UCSD-AML1 (cell line): ENCODE results near the gene CCNE1.
"Not testable (repeated sequence)": the region's sequence is repeated elsewhere in the genome, so short reads cannot be mapped to it uniquely, and the experiment has no call there.

Experiments
- DNase-seq: peaks from one replicate; lab custom pipeline; 2025; ENCODE audit not compliant: unreplicated experiment; lab: John Stamatoyannopoulos, UW

The CCNE1 gene

GRCh38 chr19:29812881-29813275, 1.1 kb downstream of the CCNE1 start:
- DNase-seq: no peak

- no peak for DNase-seq
Observed at GRCh38 chr19:29813642-29814041, 1.9 kb downstream of the CCNE1 start.

- no peak for DNase-seq
Observed at GRCh38 chr19:29815231-29815630, 3.4 kb downstream of the CCNE1 start.

GRCh38 chr19:29817316-29817715, 5.5 kb downstream of the CCNE1 start:
- DNase-seq: no peak

- no peak for DNase-seq
Observed at GRCh38 chr19:29819300-29819699, 7.5 kb downstream of the CCNE1 start.

- DNase-seq: no peak
Observed at GRCh38 chr19:29819986-29820385, 8.2 kb downstream of the CCNE1 start.

- DNase-seq: no peak
Observed at GRCh38 chr19:29823581-29824330, 12.0 kb downstream of the CCNE1 start.

GRCh38 chr19:29825263-29825662, 13.5 kb downstream of the CCNE1 start:
- not testable (repeated sequence) for DNase-seq

- peak; percentile 34 for DNase-seq
Observed at GRCh38 chr19:29831041-29831548, 19.3 kb downstream of the CCNE1 start.

- no peak for DNase-seq
Observed at GRCh38 chr19:29831686-29832085, 19.9 kb downstream of the CCNE1 start.

- DNase-seq: no peak
Observed at GRCh38 chr19:29832801-29833200, 21.0 kb downstream of the CCNE1 start.

- DNase-seq: no peak
Observed at GRCh38 chr19:29833614-29834261, 21.9 kb downstream of the CCNE1 start.

GRCh38 chr19:29834991-29835846, 23.4 kb downstream of the CCNE1 start:
- DNase-seq: no peak

GRCh38 chr19:29836409-29836825, 24.6 kb downstream of the CCNE1 start:
- no peak for DNase-seq

GRCh38 chr19:29837448-29837981, 25.7 kb downstream of the CCNE1 start:
- DNase-seq: no peak

GRCh38 chr19:29837996-29838395, 26.2 kb downstream of the CCNE1 start:
- no peak for DNase-seq

- no peak for DNase-seq
Observed at GRCh38 chr19:29840066-29840950, 28.5 kb downstream of the CCNE1 start.

GRCh38 chr19:29841209-29841558, 29.4 kb downstream of the CCNE1 start:
- DNase-seq: no peak

GRCh38 chr19:29841559-29842367, 30.0 kb downstream of the CCNE1 start:
- no peak for DNase-seq
